Measurements from ENCODE around the gene MON2. TPM values are rescaled to one million over a fixed set of nuclear protein-coding genes. Genes with fewer than 3 reads are reported as not detected.

The MON2 gene
- total and polyA plus RNA-seq, 2 of the 8 experiments (the other 6 are each of a cell fraction or from before 2014, with no cell fraction given): 3.8 to 21.8 TPM

- Histone ChIP-seq H3K27ac (ENCODE audit: low read depth, low read length) (no peak overlapping the region), H2AK5ac (ENCODE audit: low read depth, low read length) (no peak overlapping the region), H2BK5ac (ENCODE audit: low read depth, low read length) (no peak overlapping the region), H2BK120ac (replicated peaks; ENCODE audit: low read depth, low read length) (no peak overlapping the region), H3K23me2 (ENCODE audit: low read depth, low read length) (no peaks in the 10 kb centered on the region), H3K27me3 (replicated peaks in 1 of 4; ENCODE audit: control insufficient read depth in 3 of 4, extremely low read depth in 1 of 4, insufficient read depth in 3 of 4, low read length in 3 of 4) (no peaks in the 10 kb centered on the region), H3K4me1 (replicated peaks in 1 of 4; ENCODE audit: control insufficient read depth in 3 of 4, insufficient read depth in 4 of 4, low read length in 3 of 4) (no peaks in the 10 kb centered on the region), H3K4me3 (ENCODE audit: extremely low read depth in 1 of 4, insufficient read depth in 2 of 4, low read depth in 3 of 4, low read length in 4 of 4) (no peak overlapping the region), H2AFZ (ENCODE audit: low read length) (no peak overlapping the region), H4K20me1 (replicated peaks in 1 of 2; ENCODE audit: control insufficient read depth in 1 of 2, insufficient read depth in 2 of 2, low read length in 2 of 2) (no peaks in the 10 kb centered on the region), H3K79me2 (ENCODE audit: control insufficient read depth in 1 of 2, insufficient read depth in 2 of 2, low read length in 2 of 2) (no peaks in the 10 kb centered on the region), H2BK15ac (ENCODE audit: low read length) (no peak overlapping the region), H4K91ac (replicated peaks; ENCODE audit: insufficient read length, low read length) (no peak overlapping the region), H2BK12ac (ENCODE audit: low read depth, low read length) (no peak overlapping the region), H3K14ac (ENCODE audit: insufficient read length) (no peak overlapping the region), H4K8ac (ENCODE audit: extremely low read depth, insufficient read depth, low read length) (no peak overlapping the region), H3K79me1 (ENCODE audit: low read depth, low read length) (no peaks in the 10 kb centered on the region), H3K23ac (ENCODE audit: insufficient read length) (no peak overlapping the region), H3K9me3 (ENCODE audit: insufficient read depth in 2 of 2, low read depth in 1 of 2, low read length in 1 of 2) (no peaks in the 10 kb centered on the region), H3K36me3 (ENCODE audit: control insufficient read depth in 2 of 4, insufficient read depth in 4 of 4, low read length in 3 of 4) (no peaks in the 10 kb centered on the region; a peak in 1 of 8 replicates), H3K9ac (replicated peaks in 1 of 4; ENCODE audit: extremely low read depth in 1 of 4, low read depth in 3 of 4, low read length in 3 of 4) (no peak overlapping the region), H3K56ac (replicated peaks; ENCODE audit: insufficient read length, low read depth, low read length) (no peak overlapping the region), H3K4ac (replicated peaks; ENCODE audit: insufficient read length, low read depth, low read length) (no peak overlapping the region), H3K4me2 (ENCODE audit: insufficient read depth in 1 of 2, low read depth in 2 of 2, low read length in 2 of 2) (no peak overlapping the region), H4K5ac (ENCODE audit: insufficient read length, low read depth, low read length) (no peak overlapping the region), H3K18ac (ENCODE audit: extremely low read depth, low read length) (no peak overlapping the region), H2BK20ac (ENCODE audit: low read length) (no peak overlapping the region)
- TF ChIP-seq JUND (IDR thresholded peaks at IDR 0.05; ENCODE audit: low read length) (no peak), SP2 (IDR thresholded peaks at IDR 0.05; ENCODE audit: low read length) (no peak), CHD1 (IDR thresholded peaks at IDR 0.05; ENCODE audit: low read depth, low read length) (no peak), ZNF274 (IDR thresholded peaks at IDR 0.05; ENCODE audit: borderline replicate concordance, extremely low read depth, low read length) (no peak), BCL11A (IDR thresholded peaks at IDR 0.05; ENCODE audit: low read depth in 2 of 2, low read length in 2 of 2) (no peak)
- CTCF ChIA-PET (ENCODE audit: partially characterized antibody): interaction anchor here (2.0 to 12.0 kb wide), 2 partner anchors 9 to 212 kb away, joined by 6 to 173 read pairs; no protein-coding TSS in a partner anchor
- 91% methylated on average over 2 of the region's 2 CpGs; no CpG with 5 or more reads in 1 of the 2 experiments for WGBS, 2 experiments (ENCODE audit: extremely low coverage in 1 of 2, insufficient coverage in 1 of 2, insufficient read length in 1 of 2, insufficient replicate concordance in 2 of 2, low coverage in 1 of 2, low lambda C conversion rate in 2 of 2, missing lambda C conversion rate in 1 of 2)
- no peak for DNase-seq (ENCODE audit: low read depth in 1 of 2, low spot score in 2 of 2)
- POLR2A ChIA-PET (ENCODE audit: partially characterized antibody): interaction anchor here (1.3 kb wide), 1 partner anchor 207 kb away, joined by 4 read pairs; no protein-coding TSS in a partner anchor
- no peak for FAIRE-seq
Measured at GRCh38 chr12:62586850-62587249, 120.2 kb downstream of the MON2 start.
